Activated naive CD4-positive, alpha-beta T cell treated with anti-CD3 and anti-CD28 coated beads for 36 hours (primary cell): Measurements from ENCODE around the gene RAB30. TPM values are rescaled to one million over a fixed set of nuclear protein-coding genes. Genes with fewer than 3 reads are reported as not detected.

Experiments
- CTCF ChIA-PET: fragments of 350-600 bp; sonication (Branson Sonifier 250); formaldehyde crosslinking; loops from one replicate; lab custom pipeline; 2021; ENCODE audit warnings: antibody characterized with exemption; lab: Charles Lee
- DNase-seq: peaks from one replicate; pipeline ENCODE4 v3.0.0-alpha.2; 2020
- H3K27ac Mint-ChIP-seq: one replicate; pipeline ENCODE4 v1.8.0; 2021; ENCODE audit warnings: mild to moderate bottlenecking, mixed read lengths
- H3K27me3 Mint-ChIP-seq: one replicate; pipeline ENCODE4 v1.8.0; 2021; ENCODE audit warnings: low read depth, mixed read lengths
- H3K36me3 Mint-ChIP-seq: one replicate; pipeline ENCODE4 v1.8.0; 2021; ENCODE audit warnings: low read depth, mixed read lengths
- H3K4me1 Mint-ChIP-seq: one replicate; pipeline ENCODE4 v1.8.0; 2021; ENCODE audit warnings: low read depth, mixed read lengths
- H3K4me3 Mint-ChIP-seq: one replicate; pipeline ENCODE4 v1.8.0; 2021; ENCODE audit warnings: mild to moderate bottlenecking, moderate library complexity, mixed read lengths
- H3K9me3 Mint-ChIP-seq: one replicate; pipeline ENCODE4 v1.8.0; 2021; ENCODE audit warnings: mixed read lengths
- intact Hi-C: fragments of 100-400 bp; cut with micrococcal nuclease; formaldehyde crosslinking; loops from one replicate; pipeline ENCODE4 v1.15.1; 2023
- total RNA-seq, 2 experiments: library from RNA; stranded (reverse); gene quantifications; one replicate each; pipeline ENCODE4 v1.2.3, GENCODE V29; 2021

Gene RAB30
- total RNA-seq, 2 experiments from 2014 or later, result 8.8 to 11.1 TPM

GRCh38 chr11:83093634-83094033 is 21.9 kb upstream of the RAB30 start:
- Mint-ChIP-seq H3K27me3 (no peaks in the 10 kb centered on the region), H3K4me1 (peaks cover 3% of the 10 kb centered on the region), H3K27ac (no peak overlapping the region), H3K4me3 (no peak overlapping the region), H3K9me3 (no peaks in the 10 kb centered on the region), H3K36me3 (no peaks in the 10 kb centered on the region)
- CTCF ChIA-PET, result no interaction called here
- DNase-seq, result no peak
- intact Hi-C loops, result no loop called here

GRCh38 chr11:83092488-83093384 is 21.0 kb upstream of the RAB30 start:
- Mint-ChIP-seq H3K4me1 (peaks cover 3% of the 10 kb centered on the region), H3K4me3 (no peak overlapping the region), H3K36me3 (no peaks in the 10 kb centered on the region), H3K9me3 (no peaks in the 10 kb centered on the region), H3K27ac (no peak overlapping the region), H3K27me3 (no peaks in the 10 kb centered on the region)
- intact Hi-C loops, result no loop called here
- CTCF ChIA-PET, result interaction anchor here (0.6 kb wide), 1 partner anchor 133 kb away, joined by 3 read pairs; no protein-coding TSS in a partner anchor
- no peak for DNase-seq

GRCh38 chr11:83088965-83089364 is 17.3 kb upstream of the RAB30 start:
- no peak overlapping the region for H3K27ac Mint-ChIP-seq
- intact Hi-C loops, result loop anchor here (1.0 kb wide), 1 partner anchor 196 kb away; no protein-coding TSS in a partner anchor
- H3K4me3 Mint-ChIP-seq, result no peak overlapping the region
- CTCF ChIA-PET, result interaction anchor here (0.6 to 1.6 kb wide), 5 partner anchors 10 to 187 kb away, joined by 3 to 5 read pairs (median 3); partner anchors contain the start of gene PCF11
- no peaks in the 10 kb centered on the region for H3K36me3 Mint-ChIP-seq
- no peaks in the 10 kb centered on the region for H3K9me3 Mint-ChIP-seq
- DNase-seq, result no peak
- no peaks in the 10 kb centered on the region for H3K27me3 Mint-ChIP-seq
- H3K4me1 Mint-ChIP-seq, result peaks cover 14% of the 10 kb centered on the region

GRCh38 chr11:83087035-83087434 is 15.3 kb upstream of the RAB30 start:
- no peak for DNase-seq
- H3K36me3 Mint-ChIP-seq, result peaks cover 5% of the 10 kb centered on the region
- CTCF ChIA-PET, result interaction anchor here (1.7 kb wide), 1 partner anchor 163 kb away, joined by 5 read pairs; no protein-coding TSS in a partner anchor
- H3K9me3 Mint-ChIP-seq, result no peaks in the 10 kb centered on the region
- intact Hi-C loops, result loop anchor here (1.0 kb wide), 1 partner anchor 163 kb away; no protein-coding TSS in a partner anchor
- H3K27me3 Mint-ChIP-seq, result no peaks in the 10 kb centered on the region
- H3K4me3 Mint-ChIP-seq, result no peak overlapping the region
- peaks cover 14% of the 10 kb centered on the region for H3K4me1 Mint-ChIP-seq
- no peak overlapping the region for H3K27ac Mint-ChIP-seq

GRCh38 chr11:83079820-83080219 is 8.1 kb upstream of the RAB30 start:
- Mint-ChIP-seq H3K36me3 (peaks cover 16% of the 10 kb centered on the region), H3K4me1 (peaks cover 32% of the 10 kb centered on the region), H3K27me3 (no peaks in the 10 kb centered on the region), H3K4me3 (no peak overlapping the region), H3K9me3 (no peaks in the 10 kb centered on the region), H3K27ac (no peak overlapping the region)
- CTCF ChIA-PET, result interaction anchor here (0.6 to 1.1 kb wide), 3 partner anchors 10 to 1293 kb away, joined by 3 read pairs; no protein-coding TSS in a partner anchor
- intact Hi-C loops, result no loop called here
- DNase-seq, result no peak

- DNase-seq, result no peak
- CTCF ChIA-PET, result no interaction called here
- Mint-ChIP-seq H3K4me3 (no peak overlapping the region), H3K27ac (peak overlapping the region; percentile 2), H3K27me3 (no peaks in the 10 kb centered on the region), H3K36me3 (peaks cover 28% of the 10 kb centered on the region), H3K4me1 (peaks cover 44% of the 10 kb centered on the region), H3K9me3 (no peaks in the 10 kb centered on the region)
- intact Hi-C loops, result no loop called here
These were observed 6.6 kb upstream of the RAB30 start for GRCh38 chr11:83078269-83078668.

- Mint-ChIP-seq H3K4me1 (peaks cover 57% of the 10 kb centered on the region), H3K27me3 (no peaks in the 10 kb centered on the region), H3K9me3 (no peaks in the 10 kb centered on the region), H3K27ac (no peak overlapping the region), H3K36me3 (peaks cover 26% of the 10 kb centered on the region), H3K4me3 (no peak overlapping the region)
- intact Hi-C loops, result loop anchor here (2.0 to 5.0 kb wide), 2 partner anchors 49 to 317 kb away; no protein-coding TSS in a partner anchor
- CTCF ChIA-PET, result interaction anchor here (0.9 to 1.4 kb wide), 4 partner anchors 12 to 31 kb away, joined by 3 to 5 read pairs (median 4); no protein-coding TSS in a partner anchor
- no peak for DNase-seq
These were observed 2.2 kb upstream of the RAB30 start for GRCh38 chr11:83073884-83074283.

- no peak for DNase-seq
- intact Hi-C loops, result loop anchor here (2.0 to 5.0 kb wide), 2 partner anchors 50 to 316 kb away; no protein-coding TSS in a partner anchor
- H3K36me3 Mint-ChIP-seq, result peaks cover 24% of the 10 kb centered on the region
- no peaks in the 10 kb centered on the region for H3K27me3 Mint-ChIP-seq
- no peak overlapping the region for H3K27ac Mint-ChIP-seq
- no peaks in the 10 kb centered on the region for H3K9me3 Mint-ChIP-seq
- CTCF ChIA-PET, result interaction anchor here (1.4 kb wide), 1 partner anchor 11 kb away, joined by 3 read pairs; no protein-coding TSS in a partner anchor
- H3K4me1 Mint-ChIP-seq, result peaks cover 57% of the 10 kb centered on the region
- H3K4me3 Mint-ChIP-seq, result no peak overlapping the region
These were observed 1.6 kb upstream of the RAB30 start for GRCh38 chr11:83073258-83073657.

GRCh38 chr11:83072350-83073242 is 899 bp upstream of the RAB30 start:
- intact Hi-C loops, result loop anchor here (1.0 to 5.0 kb wide), 4 partner anchors 45 to 315 kb away; partner anchors contain the start of gene CCDC90B
- peaks cover 52% of the 10 kb centered on the region for H3K4me1 Mint-ChIP-seq

GRCh38 chr11:83070731-83071566 is 748 bp downstream of the RAB30 start:
- Mint-ChIP-seq H3K27me3 (no peaks in the 10 kb centered on the region), H3K9me3 (no peaks in the 10 kb centered on the region), H3K27ac (no peak overlapping the region), H3K36me3 (peaks cover 25% of the 10 kb centered on the region), H3K4me3 (no peak overlapping the region), H3K4me1 (peaks cover 54% of the 10 kb centered on the region)
- CTCF ChIA-PET, result interaction anchor here (1.1 to 1.8 kb wide), 3 partner anchors 89 to 170 kb away, joined by 4 to 8 read pairs (median 4); partner anchors contain the start of genes DDIAS and PRCP
- intact Hi-C loops, result loop anchor here (1.0 to 5.0 kb wide), 12 partner anchors 8 to 314 kb away; partner anchors contain the start of genes ANKRD42 and DDIAS
- DNase-seq, result no peak

More at GRCh38 chr11:83072350-83073242, 899 bp upstream of the RAB30 start:
- Mint-ChIP-seq H3K9me3 (no peaks in the 10 kb centered on the region), H3K4me3 (no peak overlapping the region), H3K27me3 (no peaks in the 10 kb centered on the region), H3K27ac (no peak overlapping the region), H3K36me3 (peaks cover 25% of the 10 kb centered on the region)
- DNase-seq, result peak; percentile 19
- CTCF ChIA-PET, result interaction anchor here (1.1 to 1.8 kb wide), 2 partner anchors 116 to 172 kb away, joined by 4 to 8 read pairs; partner anchors contain the start of genes DDIAS and PRCP
